22Rv1 (cell line): Measurements from ENCODE around the gene MACROH2A2.

Experiments
- ZFX ChIP-seq: fragments of 450-650 bp; IDR thresholded peaks from 2 replicates; pipeline ENCODE4 v1.6.1; 2017; ENCODE audit warnings: antibody characterized with exemption, borderline replicate concordance
- TF ChIP-seq, protein P1 (sequence below): fragments of 450-650 bp; IDR thresholded peaks from 2 replicates; pipeline ENCODE4 v1.5.1; 2017; ENCODE audit warnings: mild to moderate bottlenecking

DNA sequence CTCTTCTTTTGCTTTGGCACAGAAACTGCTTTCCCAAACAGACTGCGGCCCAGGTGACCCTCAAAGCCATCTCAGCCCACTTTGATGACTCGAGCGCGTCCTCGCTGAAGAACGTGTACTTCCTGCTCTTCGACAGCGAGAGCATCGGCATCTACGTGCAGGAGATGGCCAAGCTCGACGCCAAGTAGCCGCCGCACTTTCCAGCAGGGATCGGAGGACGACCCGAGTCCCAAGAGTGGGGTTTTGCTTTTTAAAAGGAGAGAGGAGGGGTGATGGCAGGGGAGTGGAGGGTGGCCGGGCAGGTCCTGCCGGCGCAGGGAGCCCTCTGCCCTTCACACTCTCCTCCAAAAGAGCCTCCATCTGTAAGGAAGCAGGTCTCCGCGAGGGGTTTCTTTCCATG is 58.9 kb downstream of the MACROH2A2 start:
- TF ChIP-seq, protein P1, sequence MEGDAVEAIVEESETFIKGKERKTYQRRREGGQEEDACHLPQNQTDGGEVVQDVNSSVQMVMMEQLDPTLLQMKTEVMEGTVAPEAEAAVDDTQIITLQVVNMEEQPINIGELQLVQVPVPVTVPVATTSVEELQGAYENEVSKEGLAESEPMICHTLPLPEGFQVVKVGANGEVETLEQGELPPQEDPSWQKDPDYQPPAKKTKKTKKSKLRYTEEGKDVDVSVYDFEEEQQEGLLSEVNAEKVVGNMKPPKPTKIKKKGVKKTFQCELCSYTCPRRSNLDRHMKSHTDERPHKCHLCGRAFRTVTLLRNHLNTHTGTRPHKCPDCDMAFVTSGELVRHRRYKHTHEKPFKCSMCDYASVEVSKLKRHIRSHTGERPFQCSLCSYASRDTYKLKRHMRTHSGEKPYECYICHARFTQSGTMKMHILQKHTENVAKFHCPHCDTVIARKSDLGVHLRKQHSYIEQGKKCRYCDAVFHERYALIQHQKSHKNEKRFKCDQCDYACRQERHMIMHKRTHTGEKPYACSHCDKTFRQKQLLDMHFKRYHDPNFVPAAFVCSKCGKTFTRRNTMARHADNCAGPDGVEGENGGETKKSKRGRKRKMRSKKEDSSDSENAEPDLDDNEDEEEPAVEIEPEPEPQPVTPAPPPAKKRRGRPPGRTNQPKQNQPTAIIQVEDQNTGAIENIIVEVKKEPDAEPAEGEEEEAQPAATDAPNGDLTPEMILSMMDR: no peak
- no peak for TF ChIP-seq ZFX
